ENCODE measurements around the gene NFYB. TPM values are rescaled to one million over a fixed set of nuclear protein-coding genes. Genes with fewer than 3 reads are reported as not detected.
"Not testable (repeated sequence)": the region's sequence is repeated elsewhere in the genome, so short reads cannot be mapped to it uniquely, and the experiment has no call there.

NFYB gene
- 10 to 100 TPM; 22.3 to 22.7 TPM for total RNA-seq

DNA sequence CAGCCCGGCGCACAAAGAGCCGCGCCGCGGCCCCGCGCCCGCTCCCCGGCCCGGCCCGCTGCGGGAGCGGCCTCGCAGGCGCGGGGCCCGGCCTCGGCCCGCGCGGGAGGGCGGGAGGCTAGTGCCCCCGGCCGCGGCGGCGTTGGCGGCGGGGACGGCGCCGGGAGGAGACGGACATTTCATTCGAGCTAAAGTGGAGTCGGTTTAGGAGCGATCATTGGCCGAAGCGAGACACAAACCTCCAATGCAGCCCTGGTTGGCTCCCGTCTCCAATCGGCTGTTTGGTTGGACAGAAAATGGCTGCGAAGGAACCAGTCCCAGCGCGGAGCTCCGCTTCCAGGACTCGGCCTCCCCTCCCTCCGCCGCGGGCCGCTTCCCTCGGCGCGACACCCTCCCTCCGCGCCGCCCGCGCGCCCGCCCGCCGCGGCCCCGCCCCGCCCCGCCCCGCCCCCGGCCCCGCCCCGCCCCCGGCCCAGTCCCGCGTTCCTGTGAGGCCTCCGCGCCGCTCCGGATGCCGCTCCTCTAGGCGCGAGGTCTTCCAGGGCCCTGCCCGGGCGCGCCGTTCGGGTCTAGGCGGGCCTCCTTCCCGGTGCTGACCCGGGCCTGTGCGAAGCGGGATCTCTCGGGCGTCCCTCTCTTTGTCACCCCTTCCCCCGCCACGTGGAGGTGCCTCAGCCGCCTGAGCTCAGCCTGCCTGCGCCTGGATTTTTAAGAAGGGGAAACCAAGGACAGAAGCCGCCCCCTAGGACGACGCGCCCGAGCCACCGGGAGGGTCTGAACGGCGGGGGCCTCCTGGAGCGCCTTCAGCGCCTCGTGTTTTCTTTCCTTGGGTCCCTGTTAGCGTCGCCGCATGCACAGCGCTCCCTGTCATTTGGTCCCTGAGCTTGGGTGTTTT, at the start of gene NFYB:
NFYB (minus strand) TSS at position 309 of the 895 bp plus-strand sequence. CDS start 2,757 bp downstream, outside the sequence.
- no peaks in the 10 kb centered on the region for H3K9me3 Mint-ChIP-seq
- H3K27ac Mint-ChIP-seq: peak within 1 kb of the TSS; percentile 86
- peak; percentile 94 for DNase-seq
- peaks cover 17% of the 10 kb centered on the region for H3K27me3 Mint-ChIP-seq
- peaks cover 23% of the 10 kb centered on the region for H3K4me1 Mint-ChIP-seq
- H3K36me3 Mint-ChIP-seq (ENCODE audit: low read depth): no peaks in the 10 kb centered on the region
- ChIA-PET POLR2A (interaction anchor here (0.6 to 3.6 kb wide), 28 partner anchors 8 to 984 kb away, joined by 3 to 52 read pairs (median 5); partner anchors contain the start of genes CHST11, EID3, HCFC2 and HSP90B1), CTCF (interaction anchor here (0.9 to 1.8 kb wide), 6 partner anchors 10 to 173 kb away, joined by 3 to 6 read pairs (median 4); partner anchors contain the start of gene TDG)
- H3K4me3 Mint-ChIP-seq: peak within 1 kb of the TSS; percentile 88

DNA sequence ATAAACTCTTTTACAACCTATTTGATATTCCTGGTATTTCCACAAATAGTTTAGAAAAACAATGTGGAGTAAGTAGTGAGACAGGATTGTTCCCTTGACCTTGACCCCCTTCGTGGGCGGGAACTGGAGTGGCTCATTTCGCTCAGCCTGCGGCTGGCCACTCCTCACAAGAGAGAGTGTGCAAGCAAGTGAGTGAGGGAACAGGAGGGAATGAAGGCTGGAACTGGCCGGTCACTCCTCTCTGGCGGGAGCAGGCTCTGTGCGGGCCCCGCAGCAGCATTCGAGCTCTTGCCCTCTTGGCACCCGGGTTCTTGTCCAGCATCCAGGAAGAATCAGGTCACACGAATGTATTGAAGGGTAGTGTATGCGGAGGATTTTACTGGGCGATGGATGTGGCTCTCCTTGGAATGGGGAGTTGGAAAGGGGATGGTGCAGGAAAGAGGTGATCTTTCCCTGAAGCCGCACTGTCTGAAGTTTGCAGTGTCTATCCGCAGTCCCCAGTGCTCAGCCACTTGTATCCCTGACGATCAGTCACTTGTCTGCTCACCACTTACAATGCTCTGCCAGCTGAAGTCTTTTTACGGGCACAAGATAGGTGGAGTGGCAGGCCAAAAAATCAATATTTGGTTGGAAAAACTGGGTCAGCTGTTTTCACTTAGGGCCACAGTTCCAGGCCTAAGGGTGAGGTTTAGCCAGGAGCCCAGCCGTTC, 49.6 kb upstream of the NFYB start:
- no peaks in the 10 kb centered on the region for H3K36me3 Mint-ChIP-seq (ENCODE audit: low read depth)
- DNase-seq: no peak
- peaks cover 2% of the 10 kb centered on the region for H3K9me3 Mint-ChIP-seq
- POLR2A ChIA-PET: interaction anchor here (0.7 kb wide), 1 partner anchor 33 kb away, joined by 4 read pairs; no protein-coding TSS in a partner anchor
- no peak overlapping the region for H3K27ac Mint-ChIP-seq
- no peaks in the 10 kb centered on the region for H3K4me1 Mint-ChIP-seq
- H3K4me3 Mint-ChIP-seq: no peak overlapping the region
- CTCF ChIA-PET: interaction anchor here (0.5 kb wide), 1 partner anchor 192 kb away, joined by 3 read pairs; no protein-coding TSS in a partner anchor
- peaks cover 3% of the 10 kb centered on the region for H3K27me3 Mint-ChIP-seq

GRCh38 chr12:104183443-104183842, 45.4 kb upstream of the NFYB start:
- H3K4me1 Mint-ChIP-seq: peaks cover 2% of the 10 kb centered on the region
- H3K27me3 Mint-ChIP-seq: peaks cover 13% of the 10 kb centered on the region
- H3K27ac Mint-ChIP-seq: no peak overlapping the region
- no peaks in the 10 kb centered on the region for H3K36me3 Mint-ChIP-seq (ENCODE audit: low read depth)
- ChIA-PET CTCF (no interaction called here), POLR2A (no interaction called here)
- H3K9me3 Mint-ChIP-seq: peaks cover 2% of the 10 kb centered on the region
- DNase-seq: no peak
- no peak overlapping the region for H3K4me3 Mint-ChIP-seq

GRCh38 chr12:104182621-104183378, 44.8 kb upstream of the NFYB start:
- no peak for DNase-seq
- Mint-ChIP-seq H3K4me3 (no peak overlapping the region), H3K27me3 (peaks cover 13% of the 10 kb centered on the region), H3K36me3 (ENCODE audit: low read depth) (no peaks in the 10 kb centered on the region), H3K9me3 (peaks cover 2% of the 10 kb centered on the region), H3K27ac (no peak overlapping the region), H3K4me1 (peaks cover 8% of the 10 kb centered on the region)
- POLR2A ChIA-PET: no interaction called here
- CTCF ChIA-PET: no interaction called here

- no peaks in the 10 kb centered on the region for H3K36me3 Mint-ChIP-seq (ENCODE audit: low read depth)
- H3K9me3 Mint-ChIP-seq: peaks cover 2% of the 10 kb centered on the region
- no peak for DNase-seq
- peaks cover 13% of the 10 kb centered on the region for H3K27me3 Mint-ChIP-seq
- H3K4me1 Mint-ChIP-seq: peaks cover 15% of the 10 kb centered on the region
- ChIA-PET POLR2A (no interaction called here), CTCF (interaction anchor here (0.7 kb wide), 1 partner anchor 146 kb away, joined by 3 read pairs; no protein-coding TSS in a partner anchor)
- no peak overlapping the region for H3K4me3 Mint-ChIP-seq
- no peak overlapping the region for H3K27ac Mint-ChIP-seq
These were observed 44.1 kb upstream of the NFYB start for GRCh38 chr12:104182144-104182543.

GRCh38 chr12:104181313-104181712, 43.3 kb upstream of the NFYB start:
- DNase-seq: no peak
- H3K4me3 Mint-ChIP-seq: no peak overlapping the region
- CTCF ChIA-PET: interaction anchor here (0.7 kb wide), 1 partner anchor 147 kb away, joined by 3 read pairs; no protein-coding TSS in a partner anchor
- peaks cover 13% of the 10 kb centered on the region for H3K27me3 Mint-ChIP-seq
- H3K9me3 Mint-ChIP-seq: peaks cover 2% of the 10 kb centered on the region
- H3K27ac Mint-ChIP-seq: no peak overlapping the region
- POLR2A ChIA-PET: no interaction called here
- H3K36me3 Mint-ChIP-seq (ENCODE audit: low read depth): no peaks in the 10 kb centered on the region
- peaks cover 19% of the 10 kb centered on the region for H3K4me1 Mint-ChIP-seq

GRCh38 chr12:104180374-104180773, 42.4 kb upstream of the NFYB start:
- H3K36me3 Mint-ChIP-seq (ENCODE audit: low read depth): no peaks in the 10 kb centered on the region
- H3K27ac Mint-ChIP-seq: no peak overlapping the region
- H3K4me1 Mint-ChIP-seq: peaks cover 19% of the 10 kb centered on the region
- CTCF ChIA-PET: no interaction called here
- H3K4me3 Mint-ChIP-seq: no peak overlapping the region
- peaks cover 12% of the 10 kb centered on the region for H3K27me3 Mint-ChIP-seq
- no peak for DNase-seq
- peaks cover 2% of the 10 kb centered on the region for H3K9me3 Mint-ChIP-seq
- POLR2A ChIA-PET: no interaction called here

DNA sequence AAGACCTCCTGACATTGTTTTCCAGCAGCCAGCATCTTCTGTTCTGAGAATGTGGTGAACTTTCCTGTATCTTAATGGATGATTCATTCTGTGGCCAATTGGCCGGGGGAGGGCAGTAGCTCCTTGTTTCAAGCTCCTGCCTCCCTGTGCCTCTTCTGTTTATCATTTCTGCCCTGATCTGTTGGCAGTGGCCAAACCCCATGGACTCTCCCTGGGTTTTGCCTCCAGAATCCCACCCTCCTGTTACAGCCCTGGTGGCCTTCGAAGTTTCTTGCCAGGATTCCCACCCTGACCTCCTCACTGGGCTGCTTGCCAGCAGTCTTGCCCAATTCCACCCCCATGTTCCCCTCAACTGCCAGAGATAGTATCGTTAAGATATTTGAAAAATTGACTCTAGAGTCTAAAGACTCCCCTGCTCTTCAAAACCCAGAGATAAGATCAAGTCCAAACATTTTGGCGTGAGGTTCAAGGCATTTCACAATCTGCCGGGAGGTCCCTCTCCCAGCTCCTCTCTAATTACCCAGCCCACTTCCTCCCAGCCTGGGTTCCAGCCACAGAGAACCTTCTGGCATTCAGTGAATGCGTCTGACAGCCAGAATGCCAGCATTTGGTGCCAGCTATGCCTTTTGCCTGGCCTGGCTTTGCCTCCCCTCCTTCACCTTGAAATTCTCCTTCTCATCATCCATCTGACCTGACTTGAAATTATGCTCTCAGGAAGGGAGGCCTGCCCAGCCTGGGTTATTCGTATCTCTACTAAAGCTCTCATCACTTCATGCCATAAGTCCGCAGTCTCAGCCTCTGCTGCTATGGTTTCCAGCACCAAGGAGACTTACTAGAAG, 39.9 kb upstream of the NFYB start:
- ChIA-PET POLR2A (interaction anchor here (1.0 kb wide), 1 partner anchor 40 kb away, joined by 4 read pairs; the partner anchor contains the start of gene NFYB), CTCF (interaction anchor here (0.6 kb wide), 1 partner anchor 114 kb away, joined by 5 read pairs; no protein-coding TSS in a partner anchor)
- H3K27ac Mint-ChIP-seq: no peak overlapping the region
- no peak overlapping the region for H3K4me3 Mint-ChIP-seq
- H3K36me3 Mint-ChIP-seq (ENCODE audit: low read depth): no peaks in the 10 kb centered on the region
- peak; percentile 46 for DNase-seq
- H3K27me3 Mint-ChIP-seq: peaks cover 10% of the 10 kb centered on the region
- H3K9me3 Mint-ChIP-seq: no peaks in the 10 kb centered on the region
- H3K4me1 Mint-ChIP-seq: peaks cover 19% of the 10 kb centered on the region

GRCh38 chr12:104177336-104177662, 39.3 kb upstream of the NFYB start:
- Mint-ChIP-seq H3K4me1 (peaks cover 19% of the 10 kb centered on the region), H3K27ac (no peak overlapping the region), H3K4me3 (no peak overlapping the region), H3K9me3 (no peaks in the 10 kb centered on the region), H3K36me3 (ENCODE audit: low read depth) (no peaks in the 10 kb centered on the region), H3K27me3 (peaks cover 10% of the 10 kb centered on the region)
- ChIA-PET CTCF (interaction anchor here (0.6 kb wide), 1 partner anchor 114 kb away, joined by 5 read pairs; no protein-coding TSS in a partner anchor), POLR2A (interaction anchor here (1.0 kb wide), 1 partner anchor 39 kb away, joined by 4 read pairs; the partner anchor contains the start of gene NFYB)
- DNase-seq: no peak

DNA sequence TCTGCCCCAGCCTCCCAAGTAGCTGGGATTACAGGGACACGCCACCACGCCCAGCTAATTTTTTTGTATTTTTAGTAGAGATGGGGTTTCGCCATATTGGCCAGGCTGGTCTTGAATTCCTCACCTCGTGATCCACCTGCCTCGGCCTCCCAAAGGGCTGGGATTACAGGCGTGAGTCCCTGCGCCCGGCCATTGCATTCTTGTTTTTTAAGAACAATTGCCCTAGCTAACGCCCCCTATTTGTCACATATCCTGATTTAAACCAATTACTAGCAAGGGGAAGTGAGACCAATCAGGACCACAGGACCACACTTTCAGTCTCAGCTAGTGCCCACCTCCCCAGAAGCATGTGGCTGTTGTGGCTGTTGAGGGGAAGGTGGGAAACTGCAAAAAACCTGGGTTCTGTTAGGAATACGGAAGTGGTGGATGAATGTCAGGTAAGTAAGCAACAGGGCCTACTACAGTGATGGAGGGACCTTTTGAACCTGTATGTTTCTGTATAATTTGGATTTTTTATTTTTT, 37.8 kb upstream of the NFYB start:
- ChIA-PET POLR2A (no interaction called here), CTCF (interaction anchor here (0.5 to 0.8 kb wide), 3 partner anchors 37 to 755 kb away, joined by 3 to 5 read pairs (median 3); no protein-coding TSS in a partner anchor)
- H3K9me3 Mint-ChIP-seq: no peaks in the 10 kb centered on the region
- DNase-seq: no peak
- no peaks in the 10 kb centered on the region for H3K36me3 Mint-ChIP-seq (ENCODE audit: low read depth)
- peaks cover 19% of the 10 kb centered on the region for H3K4me1 Mint-ChIP-seq
- H3K27me3 Mint-ChIP-seq: peaks cover 5% of the 10 kb centered on the region
- no peak overlapping the region for H3K27ac Mint-ChIP-seq
- H3K4me3 Mint-ChIP-seq: no peak overlapping the region

- H3K9me3 Mint-ChIP-seq; H3K36me3 Mint-ChIP-seq (ENCODE audit: low read depth): not testable (repeated sequence)
- peaks cover 19% of the 10 kb centered on the region for H3K4me1 Mint-ChIP-seq
These were observed 35.8 kb upstream of the NFYB start for GRCh38 chr12:104173804-104174203.

DNA sequence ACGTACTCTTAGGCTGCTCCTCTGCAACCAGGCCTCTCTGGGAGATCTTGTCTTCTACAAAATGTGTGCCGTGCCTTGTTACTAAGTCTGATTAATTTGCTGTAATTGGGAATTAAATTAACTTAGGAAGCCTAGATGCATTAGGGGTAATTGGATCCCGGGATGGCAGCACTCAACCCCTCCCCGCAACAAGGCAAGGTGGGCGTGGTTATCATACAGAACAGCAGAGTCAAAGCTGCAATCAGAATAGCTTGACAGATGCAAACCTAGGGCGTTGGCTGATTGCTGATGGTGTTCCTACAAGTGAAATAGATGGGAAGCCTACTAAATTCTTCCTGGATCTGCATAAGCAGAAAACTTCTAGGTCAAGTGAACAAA, 34.5 kb upstream of the NFYB start:
- Mint-ChIP-seq H3K27me3 (peaks cover 6% of the 10 kb centered on the region), H3K4me1 (peaks cover 8% of the 10 kb centered on the region), H3K27ac (no peak overlapping the region), H3K36me3 (ENCODE audit: low read depth) (no peaks in the 10 kb centered on the region), H3K9me3 (no peaks in the 10 kb centered on the region), H3K4me3 (no peak overlapping the region)
- ChIA-PET CTCF (no interaction called here), POLR2A (no interaction called here)
- DNase-seq: no peak

More at GRCh38 chr12:104173804-104174203, 35.8 kb upstream of the NFYB start:
- POLR2A ChIA-PET, DNase-seq, CTCF ChIA-PET, H3K27ac Mint-ChIP-seq, H3K4me3 Mint-ChIP-seq, H3K27me3 Mint-ChIP-seq: not testable (repeated sequence)
